Amniotic stem cell (primary cell): Measurements from ENCODE around the gene EMC6.

Experiments
- DNase-seq: peaks from one replicate; lab custom pipeline; 2025; lab: John Stamatoyannopoulos, UW

Gene EMC6

GRCh38 chr17:3708366-3708765 lies 39.8 kb downstream of the EMC6 start:
- DNase-seq = no peak

GRCh38 chr17:3710951-3711383 lies 42.4 kb downstream of the EMC6 start:
- DNase-seq = no peak

GRCh38 chr17:3712811-3713463 lies 44.3 kb downstream of the EMC6 start:
- DNase-seq = no peak

- DNase-seq = no peak
These were observed 46.7 kb downstream of the EMC6 start for GRCh38 chr17:3715296-3715695.

- DNase-seq = no peak
These were observed 49.6 kb downstream of the EMC6 start for GRCh38 chr17:3718201-3718600.

GRCh38 chr17:3719265-3719664 lies 50.7 kb downstream of the EMC6 start:
- DNase-seq = no peak
